ENCODE data around the gene HAP1. TPM values are rescaled to one million over a fixed set of nuclear protein-coding genes. Genes with fewer than 3 reads are reported as not detected.

The HAP1 gene
- polyA plus RNA-seq, 2 of the 4 experiments (the other 2 are of a cell fraction) = 1.6 to 2.2 TPM

GRCh38 chr17:41735744-41736143 lies 1.3 kb upstream of the HAP1 start:
- Histone ChIP-seq H3K9me3 (no peaks in the 10 kb centered on the region), H3K4me2 (no peak overlapping the region), H3K4me1 (peaks cover 38% of the 10 kb centered on the region), H3K4me3 (no peak overlapping the region), H3K27ac (no peak overlapping the region)
- FAIRE-seq (no peak), DNase-seq (ENCODE audit: low read depth in 1 of 2, low spot score in 1 of 2) (no peak), ATAC-seq (no peak)
- ChIA-PET POLR2A (no interaction called here), CTCF (interaction anchor here (0.6 to 96.0 kb wide), 11 partner anchors 10 to 224 kb away, joined by 3 to 3262 read pairs (median 4); partner anchors contain the start of genes FKBP10, JUP and P3H4)
- WGBS (ENCODE audit: missing lambda C conversion rate) = 95% methylated on average over 4 of the region's 4 CpGs
- TF ChIP-seq, protein P1, sequence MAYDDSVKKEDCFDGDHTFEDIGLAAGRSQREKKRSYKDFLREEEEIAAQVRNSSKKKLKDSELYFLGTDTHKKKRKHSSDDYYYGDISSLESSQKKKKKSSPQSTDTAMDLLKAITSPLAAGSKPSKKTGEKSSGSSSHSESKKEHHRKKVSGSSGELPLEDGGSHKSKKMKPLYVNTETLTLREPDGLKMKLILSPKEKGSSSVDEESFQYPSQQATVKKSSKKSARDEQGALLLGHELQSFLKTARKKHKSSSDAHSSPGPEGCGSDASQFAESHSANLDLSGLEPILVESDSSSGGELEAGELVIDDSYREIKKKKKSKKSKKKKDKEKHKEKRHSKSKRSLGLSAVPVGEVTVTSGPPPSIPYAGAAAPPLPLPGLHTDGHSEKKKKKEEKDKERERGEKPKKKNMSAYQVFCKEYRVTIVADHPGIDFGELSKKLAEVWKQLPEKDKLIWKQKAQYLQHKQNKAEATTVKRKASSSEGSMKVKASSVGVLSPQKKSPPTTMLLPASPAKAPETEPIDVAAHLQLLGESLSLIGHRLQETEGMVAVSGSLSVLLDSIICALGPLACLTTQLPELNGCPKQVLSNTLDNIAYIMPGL (CRISPR knock-in tag; IDR thresholded peaks at IDR 0.05; ENCODE audit: borderline replicate concordance) = no peak
- TF ChIP-seq CEBPB (IDR thresholded peaks at IDR 0.05) (no peak), MYC (IDR thresholded peaks at IDR 0.05; ENCODE audit: borderline replicate concordance, low read length) (no peak)

DNA sequence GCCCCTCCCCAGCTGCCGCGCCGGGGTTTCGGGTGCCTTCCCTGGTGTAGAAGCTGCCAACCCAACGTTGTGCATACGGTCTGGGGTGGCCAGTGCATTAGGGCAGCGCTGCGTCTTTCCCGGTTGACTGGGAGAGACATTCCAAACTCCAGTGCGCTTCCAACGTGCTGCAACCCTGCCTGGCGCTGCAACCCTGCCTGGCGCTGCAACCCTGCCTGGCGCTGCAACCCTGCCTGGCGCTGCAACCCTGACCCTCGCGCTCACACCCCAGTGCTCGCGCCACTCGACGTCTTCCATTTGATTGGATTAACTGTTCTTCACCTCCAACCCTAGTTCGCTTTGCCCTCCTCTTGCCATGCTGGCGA lies 488 bp upstream of the HAP1 start:
- Histone ChIP-seq H3K27ac (peak overlapping the region; percentile 73 to 90), H3K4me1 (peaks cover 34% of the 10 kb centered on the region), H3K4me3 (peak overlapping the region; percentile 57), H3K9me3 (no peaks in the 10 kb centered on the region), H3K4me2 (peak overlapping the region; percentile 98)
- FAIRE-seq (no peak), DNase-seq (ENCODE audit: low read depth in 1 of 2, low spot score in 1 of 2) (no peak), ATAC-seq (peak; percentile 51 to 57)
- ChIA-PET POLR2A (interaction anchor here (0.7 to 1.6 kb wide), 9 partner anchors 9 to 146 kb away, joined by 3 to 12 read pairs (median 5); partner anchors contain the start of genes JUP and P3H4), CTCF (interaction anchor here (0.6 to 96.0 kb wide), 9 partner anchors 9 to 225 kb away, joined by 3 to 3262 read pairs (median 5); partner anchors contain the start of genes FKBP10, JUP and P3H4)
- no peak for TF ChIP-seq E2F6 (IDR thresholded peaks at IDR 0.05; ENCODE audit: borderline replicate concordance, low read depth)
- TF ChIP-seq ZFP36 (IDR thresholded peaks at IDR 0.05; ENCODE audit: borderline replicate concordance, partially characterized antibody) = peak; percentile 1
- WGBS (ENCODE audit: missing lambda C conversion rate) = 8% methylated on average over 23 of the region's 23 CpGs

GRCh38 chr17:41733348-41734138 lies 900 bp downstream of the HAP1 start:
- FAIRE-seq (no peak), DNase-seq (ENCODE audit: low read depth in 1 of 2, low spot score in 1 of 2) (no peak), ATAC-seq (peak; percentile 1 to 2; a peak in 3 of 6 replicates)
- TF ChIP-seq MAZ (IDR thresholded peaks at IDR 0.05; ENCODE audit: borderline replicate concordance, low read depth, low read length) (no peak), RARB (CRISPR knock-in tag; IDR thresholded peaks at IDR 0.05) (no peak), FOXS1 (CRISPR knock-in tag; IDR thresholded peaks at IDR 0.05) (no peak)
- POLR2A ChIA-PET = interaction anchor here (0.5 to 1.6 kb wide), 24 partner anchors 9 to 225 kb away, joined by 3 to 12 read pairs (median 4); partner anchors contain the start of genes ACLY, JUP and P3H4
- WGBS (ENCODE audit: missing lambda C conversion rate) = 74% methylated on average over 39 of the region's 40 CpGs
- peaks cover 20% of the 10 kb centered on the region for H3K4me1 ChIP-seq
- H3K4me2 ChIP-seq = peak overlapping the region; percentile 98
- CTCF ChIA-PET = interaction anchor here (0.9 to 96.0 kb wide), 7 partner anchors 8 to 384 kb away, joined by 3 to 3262 read pairs (median 7); partner anchors contain the start of genes FKBP10, JUP and P3H4
- H3K4me3 ChIP-seq = peak overlapping the region; percentile 57
- no peaks in the 10 kb centered on the region for H3K9me3 ChIP-seq
- H3K27ac ChIP-seq = peak overlapping the region in 1 of 2 experiments; percentile 90; a peak in 4 of 6 replicates

GRCh38 chr17:41731836-41732235 lies 2.6 kb downstream of the HAP1 start:
- H3K4me1 ChIP-seq = peaks cover 9% of the 10 kb centered on the region; the same call in 1 of the 3 replicates
- TF ChIP-seq RARB (CRISPR knock-in tag; IDR thresholded peaks at IDR 0.05) = no peak
- TF ChIP-seq SREBF2 (IDR thresholded peaks at IDR 0.05) = no peak
- TF ChIP-seq ZFP36 (IDR thresholded peaks at IDR 0.05; ENCODE audit: borderline replicate concordance, partially characterized antibody) = no peak
- TF ChIP-seq, protein P2, sequence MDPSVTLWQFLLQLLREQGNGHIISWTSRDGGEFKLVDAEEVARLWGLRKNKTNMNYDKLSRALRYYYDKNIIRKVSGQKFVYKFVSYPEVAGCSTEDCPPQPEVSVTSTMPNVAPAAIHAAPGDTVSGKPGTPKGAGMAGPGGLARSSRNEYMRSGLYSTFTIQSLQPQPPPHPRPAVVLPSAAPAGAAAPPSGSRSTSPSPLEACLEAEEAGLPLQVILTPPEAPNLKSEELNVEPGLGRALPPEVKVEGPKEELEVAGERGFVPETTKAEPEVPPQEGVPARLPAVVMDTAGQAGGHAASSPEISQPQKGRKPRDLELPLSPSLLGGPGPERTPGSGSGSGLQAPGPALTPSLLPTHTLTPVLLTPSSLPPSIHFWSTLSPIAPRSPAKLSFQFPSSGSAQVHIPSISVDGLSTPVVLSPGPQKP (IDR thresholded peaks at IDR 0.05; ENCODE audit: low read depth, low read length) = no peak
- TF ChIP-seq FOSL2 (IDR thresholded peaks at IDR 0.05) = no peak
- TF ChIP-seq FOSL2 (CRISPR knock-in tag; IDR thresholded peaks at IDR 0.05) = no peak
- TF ChIP-seq POLR2A (IDR thresholded peaks at IDR 0.05; ENCODE audit: low read length) = no peak
- TF ChIP-seq MAZ (IDR thresholded peaks at IDR 0.05; ENCODE audit: borderline replicate concordance, low read depth, low read length) = no peak
- no peak for TF ChIP-seq CEBPB (IDR thresholded peaks at IDR 0.05)
- TF ChIP-seq EHMT2 (IDR thresholded peaks at IDR 0.05; ENCODE audit: low read depth) = no peak
- no peak overlapping the region for H3K27ac ChIP-seq
- H3K9me3 ChIP-seq = no peaks in the 10 kb centered on the region
- no peak for DNase-seq (ENCODE audit: low read depth in 1 of 2, low spot score in 1 of 2)
- CTCF ChIA-PET = interaction anchor here (0.8 to 96.0 kb wide), 4 partner anchors 36 to 228 kb away, joined by 3 to 3262 read pairs (median 10); partner anchors contain the start of genes FKBP10, JUP and P3H4
- ATAC-seq = no peak
- WGBS (ENCODE audit: missing lambda C conversion rate) = 36% methylated on average over 3 of the region's 3 CpGs
- H3K4me3 ChIP-seq = no peak overlapping the region
- H3K4me2 ChIP-seq = no peak overlapping the region
- FAIRE-seq = no peak
- POLR2A ChIA-PET = interaction anchor here (1.5 kb wide), 1 partner anchor 61 kb away, joined by 3 read pairs; no protein-coding TSS in a partner anchor
